B cell (primary cell): ENCODE measurements around the gene TGFBRAP1. TPM values are rescaled to one million over a fixed set of nuclear protein-coding genes. Genes with fewer than 3 reads are reported as not detected.

Experiments
- ATAC-seq: fragments of 200-7000 bp; cut with Tn5 transposase; one replicate; pipeline ENCODE4 v1.10.0; 2021; ENCODE audit warnings: low read depth, mild to moderate bottlenecking, moderate number of reproducible peaks, moderate library complexity
- CTCF ChIA-PET: fragments of 350-600 bp; sonication (Branson Sonifier 250); formaldehyde crosslinking; loops from one replicate; lab custom pipeline; 2021; ENCODE audit warnings: antibody characterized with exemption, inconsistent platforms; lab: Charles Lee
- POLR2A ChIA-PET: fragments of 350-600 bp; sonication (Branson Sonifier 250); formaldehyde crosslinking; loops from one replicate; lab custom pipeline; 2021; ENCODE audit warnings: antibody characterized with exemption; lab: Charles Lee
- DNase-seq: peaks from one replicate; pipeline ENCODE4 v3.0.0; 2013
- H2AFZ ChIP-seq: 2 replicates; pipeline ENCODE4 v1.6.1; 2012; ENCODE audit warnings: mild to moderate bottlenecking, low read depth, low read length; ENCODE audit not compliant: insufficient read depth, poor library complexity, severe bottlenecking
- H3K27ac ChIP-seq, 2 donors: 1 replicate in 1 of 2; 2 replicates in 1 of 2; pipeline ENCODE4 v1.5.1; 2012 to 2013; ENCODE audit warnings: low read length in 2 of 2, mild to moderate bottlenecking in 2 of 2, moderate library complexity in 1 of 2
- H3K27me3 ChIP-seq, 4 experiments: fragments of 200-600 bp in 1 of 4; sonication (generic) in 1 of 4; replicated peaks in 1 of 4; 1 replicate in 2 of 4; 2 replicates in 2 of 4; pipeline versions ENCODE4 v1.6.1 to v1.7.0; 2013 to 2016; ENCODE audit warnings: low read length in 3 of 4, mild to moderate bottlenecking in 2 of 4, mixed read lengths in 1 of 4, moderate library complexity in 1 of 4; ENCODE audit not compliant: insufficient read depth in 4 of 4, control insufficient read depth in 3 of 4; ENCODE audit errors: control extremely low read depth in 1 of 4
- H3K36me3 ChIP-seq, 2 experiments: replicated peaks in 1 of 2; 1 replicate in 1 of 2; 2 replicates in 1 of 2; pipeline versions ENCODE4 v1.6.1 to v1.7.1; 2013; ENCODE audit warnings: low read length in 1 of 2; ENCODE audit not compliant: insufficient read depth in 2 of 2, control insufficient read depth in 1 of 2; ENCODE audit errors: control extremely low read depth in 1 of 2, extremely low read depth in 1 of 2
- H3K4me1 ChIP-seq, 2 donors: fragments of 200-600 bp in 1 of 2; sonication (generic) in 1 of 2; 1 replicate in 1 of 2; 2 replicates in 1 of 2; pipeline versions ENCODE4 v1.5.1 to v1.6.1; 2013 to 2017; ENCODE audit warnings: low read length in 2 of 2; ENCODE audit not compliant: control insufficient read depth in 2 of 2, insufficient read depth in 2 of 2
- H3K4me2 ChIP-seq: replicated peaks from 2 replicates; pipeline ENCODE3; 2012; ENCODE audit warnings: mild to moderate bottlenecking, low read depth, low read length; ENCODE audit not compliant: poor library complexity, severe bottlenecking
- H3K4me3 ChIP-seq, 5 experiments: fragments of 200-600 bp in 1 of 5; sonication (generic) in 1 of 5; 1 replicate in 3 of 5; 2 replicates in 2 of 5; pipeline versions ENCODE4 v1.5.1 to v1.7.0; 2011 to 2016; ENCODE audit warnings: low read length in 4 of 5, mild to moderate bottlenecking in 4 of 5, low read depth in 2 of 5, control low read depth in 1 of 5, moderate library complexity in 1 of 5; ENCODE audit not compliant: insufficient read depth in 1 of 5; ENCODE audit errors: control extremely low read depth in 1 of 5, extremely low read depth in 1 of 5
- H3K79me2 ChIP-seq: fragments of 200-600 bp; sonication (generic); one replicate; pipeline ENCODE4 v1.6.0; 2016; ENCODE audit warnings: low read length; ENCODE audit not compliant: control insufficient read depth, insufficient read depth
- H3K9ac ChIP-seq: fragments of 200-600 bp; sonication (generic); 2 replicates; pipeline ENCODE4 v1.6.1; 2017; ENCODE audit warnings: mild to moderate bottlenecking, low read length, moderate library complexity
- H3K9me3 ChIP-seq, 3 donors: one replicate each; pipeline versions ENCODE4 v1.6.1 to v1.7.1; 2013; ENCODE audit warnings: low read length in 2 of 3; ENCODE audit not compliant: control insufficient read depth in 2 of 3, insufficient read depth in 1 of 3; ENCODE audit errors: control extremely low read depth in 1 of 3
- H4K20me1 ChIP-seq: 2 replicates; pipeline ENCODE4 v1.6.0; 2012; ENCODE audit warnings: mild to moderate bottlenecking, low read length; ENCODE audit not compliant: insufficient read depth, control insufficient read depth, poor library complexity, severe bottlenecking
- H3K27ac Mint-ChIP-seq: one replicate; pipeline ENCODE4 v1.8.0; 2021; ENCODE audit warnings: mixed read lengths
- H3K27me3 Mint-ChIP-seq: one replicate; pipeline ENCODE4 v1.8.0; 2021; ENCODE audit warnings: mixed read lengths
- H3K4me1 Mint-ChIP-seq: one replicate; pipeline ENCODE4 v1.8.0; 2021; ENCODE audit warnings: mixed read lengths
- H3K4me3 Mint-ChIP-seq: one replicate; pipeline ENCODE4 v1.8.0; 2021; ENCODE audit warnings: mixed read lengths
- H3K9me3 Mint-ChIP-seq: one replicate; pipeline ENCODE4 v1.8.0; 2022; ENCODE audit warnings: mixed read lengths; ENCODE audit not compliant: insufficient read depth
- EZH2 ChIP-seq: IDR thresholded peaks from 2 replicates; pipeline ENCODE4 v1.6.1; 2012; ENCODE audit warnings: borderline replicate concordance, low read depth, mild to moderate bottlenecking, moderate library complexity, low read length; ENCODE audit not compliant: insufficient read depth, poor library complexity, severe bottlenecking
- WGBS: methylation state at CpG from one replicate; pipeline ENCODE4 v1.1.5; 2013; ENCODE audit warnings: missing lambda C conversion rate; ENCODE audit not compliant: insufficient coverage; 5-methylcytosine and 5-hydroxymethylcytosine counted together
- intact Hi-C: fragments of 100-400 bp; cut with micrococcal nuclease; formaldehyde crosslinking; loops from one replicate; pipeline ENCODE4 v1.10.0; 2022
- polyA plus RNA-seq: library from polyadenylated mRNA; depleted of rRNA; stranded (reverse); fragments of >200 nt; gene quantifications from 2 replicates; pipeline ENCODE4 v1.2.3, GENCODE V29; 2012
- total RNA-seq, 2 donors: library from RNA; stranded (reverse); fragments of 120-200 nt in 1 of 2; gene quantifications; 1 replicate in 1 of 2; 2 replicates in 1 of 2; pipeline versions ENCODE4 v1.2.3 to v1.2.4, GENCODE V29; 2013 to 2022
- TF ChIP-seq, protein P1 (sequence below): fragments of 200-600 bp; IDR thresholded peaks from one replicate; pipeline ENCODE4 v1.8.0; 2022; ENCODE audit warnings: antibody characterized with exemption, mild to moderate bottlenecking

The TGFBRAP1 gene
- total and polyA plus RNA-seq, 2 donors (not counting 1 experiment from before 2014, with no cell fraction given): 9.3 to 21.7 TPM

GRCh38 chr2:105297216-105297615 is 32.3 kb downstream of the TGFBRAP1 start:
- no peaks in the 10 kb centered on the region for H3K9me3 ChIP-seq
- no peak overlapping the region for H2AFZ ChIP-seq
- H3K27ac ChIP-seq: no peak overlapping the region
- Mint-ChIP-seq H3K4me1 (peaks cover under 1% of the 10 kb centered on the region), H3K27ac (no peak overlapping the region), H3K9me3 (no peaks in the 10 kb centered on the region), H3K27me3 (no peaks in the 10 kb centered on the region), H3K4me3 (no peak overlapping the region)
- 80% methylated on average over 6 of the region's 7 CpGs for WGBS
- POLR2A ChIA-PET: no interaction called here
- H3K4me1 ChIP-seq: no peaks in the 10 kb centered on the region
- peaks cover 2 to 40% of the 10 kb centered on the region in 2 experiments for H3K36me3 ChIP-seq
- no peaks in the 10 kb centered on the region for H3K27me3 ChIP-seq
- ATAC-seq (no peak), DNase-seq (no peak)
- TF ChIP-seq EZH2: no peak
- TF ChIP-seq, protein P1, sequence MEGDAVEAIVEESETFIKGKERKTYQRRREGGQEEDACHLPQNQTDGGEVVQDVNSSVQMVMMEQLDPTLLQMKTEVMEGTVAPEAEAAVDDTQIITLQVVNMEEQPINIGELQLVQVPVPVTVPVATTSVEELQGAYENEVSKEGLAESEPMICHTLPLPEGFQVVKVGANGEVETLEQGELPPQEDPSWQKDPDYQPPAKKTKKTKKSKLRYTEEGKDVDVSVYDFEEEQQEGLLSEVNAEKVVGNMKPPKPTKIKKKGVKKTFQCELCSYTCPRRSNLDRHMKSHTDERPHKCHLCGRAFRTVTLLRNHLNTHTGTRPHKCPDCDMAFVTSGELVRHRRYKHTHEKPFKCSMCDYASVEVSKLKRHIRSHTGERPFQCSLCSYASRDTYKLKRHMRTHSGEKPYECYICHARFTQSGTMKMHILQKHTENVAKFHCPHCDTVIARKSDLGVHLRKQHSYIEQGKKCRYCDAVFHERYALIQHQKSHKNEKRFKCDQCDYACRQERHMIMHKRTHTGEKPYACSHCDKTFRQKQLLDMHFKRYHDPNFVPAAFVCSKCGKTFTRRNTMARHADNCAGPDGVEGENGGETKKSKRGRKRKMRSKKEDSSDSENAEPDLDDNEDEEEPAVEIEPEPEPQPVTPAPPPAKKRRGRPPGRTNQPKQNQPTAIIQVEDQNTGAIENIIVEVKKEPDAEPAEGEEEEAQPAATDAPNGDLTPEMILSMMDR: no peak
- CTCF ChIA-PET: no interaction called here
- H3K9ac ChIP-seq: no peak overlapping the region
- peaks cover 18% of the 10 kb centered on the region for H3K79me2 ChIP-seq
- peaks cover 11% of the 10 kb centered on the region for H4K20me1 ChIP-seq
- no peak overlapping the region for H3K4me2 ChIP-seq
- no peak overlapping the region for H3K4me3 ChIP-seq
- intact Hi-C loops: no loop called here

DNA sequence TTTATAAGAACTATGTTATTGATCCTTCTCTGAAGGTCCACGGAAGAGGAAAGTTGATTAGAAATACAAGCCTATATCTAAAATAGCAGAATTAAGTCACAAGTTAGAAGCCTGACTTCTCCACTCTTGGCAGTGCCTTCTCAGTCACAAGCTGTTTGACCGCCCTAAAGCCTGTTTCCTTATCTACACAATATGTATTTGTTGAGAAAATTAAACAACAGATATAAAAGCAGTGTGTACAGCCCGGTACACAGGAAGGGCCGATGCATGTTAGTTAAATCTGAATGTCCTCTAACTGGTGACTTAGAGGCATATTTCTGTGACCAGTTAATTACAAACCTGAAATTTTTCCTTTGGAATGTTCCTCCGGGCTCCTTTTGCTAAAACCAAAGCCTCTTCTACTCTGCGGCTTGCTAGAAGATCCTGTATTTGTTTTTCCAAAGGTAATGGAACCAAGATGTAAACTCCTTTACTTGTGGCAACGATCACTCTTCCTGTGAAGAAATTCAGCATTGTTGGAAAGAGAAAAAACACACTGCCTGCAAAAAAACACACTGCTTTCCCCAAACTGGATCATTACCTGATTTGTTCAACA is 33.4 kb downstream of the TGFBRAP1 start:
- no peaks in the 10 kb centered on the region for H3K27me3 ChIP-seq
- Mint-ChIP-seq H3K4me3 (no peak overlapping the region), H3K9me3 (no peaks in the 10 kb centered on the region), H3K4me1 (no peaks in the 10 kb centered on the region), H3K27ac (no peak overlapping the region), H3K27me3 (no peaks in the 10 kb centered on the region)
- H3K4me3 ChIP-seq: no peak overlapping the region
- intact Hi-C loops: no loop called here
- peaks cover 11% of the 10 kb centered on the region for H4K20me1 ChIP-seq
- ATAC-seq: no peak
- peaks cover 12% of the 10 kb centered on the region for H3K79me2 ChIP-seq
- WGBS: 80% methylated on average over 1 of the region's 7 CpGs
- TF ChIP-seq, protein P1: no peak
- no peak for TF ChIP-seq EZH2
- H3K4me1 ChIP-seq: no peaks in the 10 kb centered on the region
- no peak for DNase-seq
- no peaks in the 10 kb centered on the region for H3K9me3 ChIP-seq
- H2AFZ ChIP-seq: no peak overlapping the region
- H3K4me2 ChIP-seq: no peak overlapping the region
- no peak overlapping the region for H3K27ac ChIP-seq
- ChIA-PET CTCF (no interaction called here), POLR2A (no interaction called here)
- H3K9ac ChIP-seq: no peak overlapping the region
- H3K36me3 ChIP-seq: peaks cover 2 to 48% of the 10 kb centered on the region in 2 experiments
